Testis (tissue), 3 donors: ENCODE data around the gene SFRP4. TPM values are rescaled to one million over a fixed set of nuclear protein-coding genes. Genes with fewer than 3 reads are reported as not detected.
A peak's percentile ranks its signal among the peaks of the same experiment; 100 is the strongest.

ENCODE experiments used
- DNase-seq: peaks from one replicate; pipeline ENCODE4 v3.0.0-alpha.2; 2019
- H3K27ac ChIP-seq, 2 donors: fragments of 200-600 bp; sonication (generic); one replicate each; pipeline ENCODE4 v1.5.1; 2019
- H3K27me3 ChIP-seq: fragments of 200-600 bp; sonication (generic); one replicate; pipeline ENCODE4 v1.5.1; 2019
- H3K36me3 ChIP-seq: fragments of 200-600 bp; sonication (generic); one replicate; pipeline ENCODE4 v1.5.1; 2017; ENCODE audit warnings: low read depth; ENCODE audit errors: missing control alignments
- H3K4me1 ChIP-seq: fragments of 200-600 bp; sonication (generic); one replicate; pipeline ENCODE4 v1.5.1; 2019
- H3K4me3 ChIP-seq, 2 donors: fragments of 200-600 bp; sonication (generic); one replicate each; pipeline ENCODE4 v1.5.1; 2017 to 2019
- H3K9me3 ChIP-seq: fragments of 200-600 bp; sonication (generic); one replicate; pipeline ENCODE4 v1.5.1; 2017
- POLR2A ChIP-seq: fragments of 450-650 bp; IDR thresholded peaks from one replicate; pipeline ENCODE4 v1.6.1; 2017; ENCODE audit warnings: antibody characterized with exemption, mild to moderate bottlenecking, moderate library complexity
- WGBS, 2 donors: methylation state at CpG; one replicate each; pipeline ENCODE4 v1.1.5; 2018; 5-methylcytosine and 5-hydroxymethylcytosine counted together
- intact Hi-C: fragments of 100-400 bp; cut with DNase I; formaldehyde crosslinking; loops from one replicate; pipeline ENCODE4 v1.15.1; 2023; ENCODE audit warnings: low total_unique reads
- polyA plus RNA-seq: library from polyadenylated mRNA; stranded (reverse); fragments of 350-450 nt; fragmentation: Illumina TruSeq; extraction: RNeasy Lipid Tissue Mini Kit (QIAGEN cat#74804); gene quantifications from one replicate; pipeline ENCODE4 v1.2.3, GENCODE V29; 2014; ENCODE audit warnings: low read depth, low replicate concordance; ENCODE audit not compliant: insufficient read depth
- total RNA-seq, 2 donors: library from RNA; depleted of rRNA; stranded (reverse); fragments of >200 nt; gene quantifications; one replicate each; pipeline ENCODE4 v1.2.3, GENCODE V29; 2016
- TF ChIP-seq, protein P1 (sequence below), 3 experiments: fragments of 450-650 bp in 2 of 3; fragments of 200-600 bp in 1 of 3; sonication (generic) in 1 of 3; IDR thresholded peaks; one replicate each; pipeline ENCODE4 v1.5.1; 2016 to 2019; ENCODE audit warnings: antibody characterized with exemption in 3 of 3, mild to moderate bottlenecking in 2 of 3, moderate library complexity in 1 of 3

SFRP4 gene
- total and polyA plus RNA-seq, 3 donors from 2014 or later, result 9.0 to 48.0 (median 18.5) TPM

DNA sequence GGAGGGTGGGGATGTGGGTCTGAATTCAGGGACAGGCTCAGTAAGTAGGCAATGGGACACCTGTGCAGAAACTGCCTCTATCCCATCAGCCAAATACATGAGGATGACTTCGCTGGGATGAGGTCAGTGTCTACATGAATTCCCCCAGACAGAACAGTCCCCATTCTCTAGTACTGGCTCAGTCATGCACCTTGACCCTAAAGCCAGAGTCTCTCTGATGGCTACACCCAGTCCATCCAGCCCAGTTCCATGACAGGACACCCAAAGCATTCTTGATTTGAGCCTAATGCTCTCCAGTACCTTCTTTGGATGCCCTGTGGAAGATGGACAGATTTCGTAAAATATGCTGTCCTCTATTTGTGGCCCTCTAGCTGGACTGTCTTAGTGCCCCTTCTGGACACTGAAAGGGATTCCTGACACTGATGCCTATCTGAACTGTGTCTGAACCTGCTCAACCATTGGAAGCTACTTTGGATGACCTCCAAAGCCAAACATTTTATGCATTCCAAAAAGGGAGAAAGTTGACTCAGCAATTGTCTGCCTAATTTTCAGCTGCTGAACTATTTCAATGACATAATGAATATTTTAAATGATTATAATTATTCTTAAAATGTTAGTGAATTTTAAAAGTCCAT, 14.6 kb downstream of the SFRP4 start:
- intact Hi-C loops, result no loop called here
- Histone ChIP-seq H3K27me3 (no peaks in the 10 kb centered on the region), H3K4me3 (no peak overlapping the region), H3K36me3 (no peaks in the 10 kb centered on the region), H3K4me1 (peaks cover 3% of the 10 kb centered on the region), H3K27ac (no peak overlapping the region), H3K9me3 (no peaks in the 10 kb centered on the region)
- TF ChIP-seq POLR2A, result no peak
- TF ChIP-seq, protein P1, sequence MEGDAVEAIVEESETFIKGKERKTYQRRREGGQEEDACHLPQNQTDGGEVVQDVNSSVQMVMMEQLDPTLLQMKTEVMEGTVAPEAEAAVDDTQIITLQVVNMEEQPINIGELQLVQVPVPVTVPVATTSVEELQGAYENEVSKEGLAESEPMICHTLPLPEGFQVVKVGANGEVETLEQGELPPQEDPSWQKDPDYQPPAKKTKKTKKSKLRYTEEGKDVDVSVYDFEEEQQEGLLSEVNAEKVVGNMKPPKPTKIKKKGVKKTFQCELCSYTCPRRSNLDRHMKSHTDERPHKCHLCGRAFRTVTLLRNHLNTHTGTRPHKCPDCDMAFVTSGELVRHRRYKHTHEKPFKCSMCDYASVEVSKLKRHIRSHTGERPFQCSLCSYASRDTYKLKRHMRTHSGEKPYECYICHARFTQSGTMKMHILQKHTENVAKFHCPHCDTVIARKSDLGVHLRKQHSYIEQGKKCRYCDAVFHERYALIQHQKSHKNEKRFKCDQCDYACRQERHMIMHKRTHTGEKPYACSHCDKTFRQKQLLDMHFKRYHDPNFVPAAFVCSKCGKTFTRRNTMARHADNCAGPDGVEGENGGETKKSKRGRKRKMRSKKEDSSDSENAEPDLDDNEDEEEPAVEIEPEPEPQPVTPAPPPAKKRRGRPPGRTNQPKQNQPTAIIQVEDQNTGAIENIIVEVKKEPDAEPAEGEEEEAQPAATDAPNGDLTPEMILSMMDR (IDR thresholded peaks at IDR 0.05), result no peak
- DNase-seq, result no peak
- WGBS, 2 donors, result 90 to 100% methylated on average over 2 of the region's 2 CpGs

DNA sequence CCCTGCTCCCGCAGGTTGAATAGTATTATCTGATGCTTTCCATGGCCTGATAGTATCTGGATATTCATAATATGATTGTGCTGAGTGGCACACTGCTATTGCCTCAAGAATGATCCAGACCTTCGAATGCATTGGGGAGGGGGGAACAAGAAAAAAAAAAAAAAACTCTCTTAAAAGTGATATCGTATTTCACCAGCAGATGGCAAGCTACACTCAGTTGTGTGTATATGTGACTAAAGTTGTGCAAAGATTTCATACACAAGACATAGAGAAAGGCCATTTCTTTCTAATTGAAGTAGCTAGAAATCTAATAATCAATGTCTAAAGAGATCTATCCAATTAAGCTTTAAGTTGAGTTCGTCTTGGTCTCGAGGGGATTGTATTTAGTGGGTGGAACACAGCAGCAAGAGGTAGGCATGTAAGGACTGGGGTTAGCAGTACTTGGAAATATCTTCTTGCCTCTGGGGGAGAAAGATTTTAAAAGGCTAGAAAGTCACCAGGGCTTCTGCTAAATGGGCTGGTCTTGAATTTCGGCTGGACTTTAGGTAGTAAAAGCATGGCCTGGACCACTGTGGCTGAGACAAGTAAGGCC, 15.3 kb downstream of the SFRP4 start:
- TF ChIP-seq, protein P1 (IDR thresholded peaks at IDR 0.05), result peak; percentile 40 to 62 (median 55)
- TF ChIP-seq POLR2A, result no peak

DNA sequence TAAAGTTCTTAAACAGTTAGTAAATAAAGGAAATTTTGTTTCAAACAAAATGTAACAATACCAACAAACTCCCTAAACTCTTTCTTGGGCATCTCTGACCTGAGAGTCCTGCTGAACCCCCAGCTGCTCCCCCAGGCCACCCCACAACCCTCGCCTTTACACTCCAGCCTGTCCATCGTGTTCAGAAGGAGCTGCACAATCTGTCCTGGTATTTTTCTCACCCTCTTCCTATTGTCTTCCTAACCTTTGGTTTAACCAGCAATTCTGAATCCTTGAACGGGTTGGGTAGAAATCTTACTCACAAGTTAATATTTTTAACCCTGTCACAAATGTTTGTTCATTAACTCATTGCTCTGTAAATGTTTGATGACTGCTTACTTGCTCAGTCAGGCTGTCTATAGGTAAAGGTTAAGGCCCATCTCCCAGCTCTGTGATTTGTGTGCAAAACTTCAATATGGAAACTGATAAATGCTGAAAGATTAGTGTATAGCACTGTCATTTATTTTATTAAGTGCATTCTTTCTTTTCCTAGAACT, 16.8 kb downstream of the SFRP4 start:
- TF ChIP-seq, protein P1 (IDR thresholded peaks at IDR 0.05), result no peak
- no peak for TF ChIP-seq POLR2A
- H3K9me3 ChIP-seq, result no peaks in the 10 kb centered on the region
- peaks cover 3% of the 10 kb centered on the region for H3K4me1 ChIP-seq
- H3K27ac ChIP-seq, result no peak overlapping the region
- WGBS, 2 donors, result 60 to 69% methylated on average over 3 of the region's 3 CpGs
- no peaks in the 10 kb centered on the region for H3K36me3 ChIP-seq
- H3K27me3 ChIP-seq, result no peaks in the 10 kb centered on the region
- no peak overlapping the region for H3K4me3 ChIP-seq
- intact Hi-C loops, result no loop called here
- DNase-seq, result no peak

More for the DNA sequence above, 15.3 kb downstream of the SFRP4 start:
- H3K27ac ChIP-seq, result no peak overlapping the region
- H3K4me1 ChIP-seq, result peaks cover 3% of the 10 kb centered on the region
- no peaks in the 10 kb centered on the region for H3K36me3 ChIP-seq
- no peak overlapping the region for H3K4me3 ChIP-seq
- intact Hi-C loops, result no loop called here
- no peaks in the 10 kb centered on the region for H3K9me3 ChIP-seq
- DNase-seq, result no peak
- WGBS, 2 donors, result 27 to 37% methylated on average over 6 of the region's 6 CpGs
- no peaks in the 10 kb centered on the region for H3K27me3 ChIP-seq

DNA sequence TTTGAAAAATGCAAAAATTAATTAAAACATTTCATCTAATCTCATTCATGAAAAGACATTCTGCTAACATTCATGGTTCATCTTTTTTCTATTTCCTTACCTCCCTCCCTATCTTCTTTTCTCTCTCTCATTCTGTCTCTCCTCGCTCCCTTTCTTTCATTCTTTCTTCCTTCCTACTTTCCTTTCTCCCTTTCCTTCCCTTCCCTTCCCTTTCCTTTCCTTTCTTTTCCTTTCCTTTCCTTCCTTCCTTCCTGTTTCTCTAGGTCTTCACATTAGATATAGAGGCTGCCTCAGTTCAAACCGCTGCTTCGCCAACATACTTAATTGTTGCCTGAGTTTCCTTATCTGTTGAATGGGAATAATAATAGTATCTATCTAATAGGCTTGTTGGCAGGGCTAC, 21.9 kb downstream of the SFRP4 start:
- H3K4me3 ChIP-seq, result no peak overlapping the region
- no peak overlapping the region for H3K27ac ChIP-seq
- no peak for TF ChIP-seq POLR2A
- TF ChIP-seq, protein P1 (IDR thresholded peaks at IDR 0.05), result no peak
- intact Hi-C loops, result no loop called here
- no peaks in the 10 kb centered on the region for H3K36me3 ChIP-seq
- no peaks in the 10 kb centered on the region for H3K9me3 ChIP-seq
- no peak for DNase-seq
- H3K4me1 ChIP-seq, result no peaks in the 10 kb centered on the region
- 87 to 90% methylated on average over 3 of the region's 3 CpGs for WGBS, 2 donors
- no peaks in the 10 kb centered on the region for H3K27me3 ChIP-seq

DNA sequence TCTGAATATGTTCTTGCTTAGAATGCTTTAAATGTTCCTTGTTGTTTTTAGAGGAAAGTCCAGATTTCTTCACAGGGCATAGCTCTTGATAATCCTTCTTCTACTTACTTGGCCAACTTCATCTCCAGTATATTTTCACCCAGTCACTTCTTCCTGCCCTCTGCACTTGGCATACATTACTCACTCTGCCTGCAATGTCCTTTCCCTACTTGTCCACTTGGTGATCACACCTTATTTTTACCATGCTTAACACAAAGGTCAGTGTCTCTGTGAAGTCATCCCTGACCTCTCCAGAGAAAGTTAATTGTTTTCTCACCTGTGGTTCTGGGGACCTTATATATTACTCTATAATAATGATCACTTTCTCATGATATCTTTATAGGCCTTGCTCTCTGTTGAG, 23.3 kb downstream of the SFRP4 start:
- H3K27ac ChIP-seq, result no peak overlapping the region
- no peaks in the 10 kb centered on the region for H3K36me3 ChIP-seq
- no peak for TF ChIP-seq POLR2A
- TF ChIP-seq, protein P1 (IDR thresholded peaks at IDR 0.05), result no peak
- no peak for DNase-seq
- H3K4me1 ChIP-seq, result no peaks in the 10 kb centered on the region
- H3K4me3 ChIP-seq, result no peak overlapping the region
- intact Hi-C loops, result no loop called here
- H3K9me3 ChIP-seq, result no peaks in the 10 kb centered on the region
- H3K27me3 ChIP-seq, result no peaks in the 10 kb centered on the region
